HepG2 (cell line): ENCODE results near the gene AAMP. TPM values are rescaled to one million over a fixed set of nuclear protein-coding genes. Genes with fewer than 3 reads are reported as not detected.

Experiments
- CREB1 ChIP-seq, 2 experiments: fragments of 450-650 bp in 1 of 2; IDR thresholded peaks; 2 replicates each; pipeline ENCODE4 v1.6.1; 2016 to 2017; ENCODE audit warnings: control low read depth in 1 of 2, mild to moderate bottlenecking in 1 of 2, missing compliant biosample characterization in 1 of 2, missing genetic modification characterization in 1 of 2
- DNMT1 ChIP-seq: sonication (generic); formaldehyde crosslinking; IDR thresholded peaks from 2 replicates; pipeline ENCODE4 v1.5.1; 2020; ENCODE audit warnings: mild to moderate bottlenecking, missing genetic modification reagents
- FOXP4 ChIP-seq: sonication (generic); formaldehyde crosslinking; IDR thresholded peaks from 2 replicates; pipeline ENCODE4 v1.4.0; 2020; ENCODE audit warnings: missing genetic modification reagents
- HIC2 ChIP-seq: sonication (generic); formaldehyde crosslinking; IDR thresholded peaks from 2 replicates; pipeline ENCODE4 v1.9.0; 2022; ENCODE audit warnings: low read depth, missing genetic modification reagents
- HNRNPK ChIP-seq: fragments of 200-400 bp; formaldehyde crosslinking; IDR thresholded peaks from 2 replicates; pipeline ENCODE4 v1.6.1; 2018; ENCODE audit warnings: low read length, low read depth, moderate library complexity, mild to moderate bottlenecking; ENCODE audit not compliant: poor library complexity, severe bottlenecking
- IRF9 ChIP-seq: sonication (generic); formaldehyde crosslinking; IDR thresholded peaks from 2 replicates; pipeline ENCODE4 v1.8.0; 2022; ENCODE audit warnings: missing genetic modification reagents, mild to moderate bottlenecking, borderline replicate concordance
- JDP2 ChIP-seq: sonication (generic); formaldehyde crosslinking; IDR thresholded peaks from 2 replicates; pipeline ENCODE4 v1.8.1; 2022; ENCODE audit warnings: missing genetic modification reagents, borderline replicate concordance
- KMT2A ChIP-seq: sonication (generic); formaldehyde crosslinking; IDR thresholded peaks from 2 replicates; pipeline ENCODE4 v1.4.0; 2020; ENCODE audit warnings: missing genetic modification reagents
- MED1 ChIP-seq: sonication (generic); formaldehyde crosslinking; IDR thresholded peaks from 2 replicates; pipeline ENCODE4 v1.4.0; 2020; ENCODE audit warnings: missing genetic modification reagents
- RFX5 ChIP-seq: IDR thresholded peaks from 2 replicates; pipeline ENCODE4 v1.6.1; 2011; ENCODE audit warnings: low read depth, low read length, improper control_type of control experiment
- SRSF4 ChIP-seq: fragments of 200-400 bp; formaldehyde crosslinking; IDR thresholded peaks from one replicate; pipeline ENCODE4 v1.6.1; 2018; ENCODE audit warnings: mild to moderate bottlenecking, low read depth, low read length, moderate library complexity; ENCODE audit not compliant: poor library complexity, severe bottlenecking
- TAF1 ChIP-seq: sonication (generic); formaldehyde crosslinking; IDR thresholded peaks from 2 replicates; pipeline ENCODE4 v1.4.0; 2020; ENCODE audit warnings: missing genetic modification reagents
- XBP1 ChIP-seq: sonication (generic); formaldehyde crosslinking; IDR thresholded peaks from 2 replicates; pipeline ENCODE4 v1.5.0; 2020; ENCODE audit warnings: missing genetic modification reagents
- YY1 ChIP-seq: IDR thresholded peaks from 2 replicates; pipeline ENCODE4 v1.6.1; 2011; ENCODE audit warnings: low read length, low read depth, moderate library complexity, mild to moderate bottlenecking; ENCODE audit not compliant: insufficient read depth, insufficient replicate concordance
- ZBTB21 ChIP-seq: sonication (generic); formaldehyde crosslinking; IDR thresholded peaks from 2 replicates; pipeline ENCODE4 v1.4.0; 2020; ENCODE audit warnings: missing genetic modification reagents
- ZFY ChIP-seq: sonication (generic); formaldehyde crosslinking; IDR thresholded peaks from 2 replicates; pipeline ENCODE4 v1.4.0; 2020; ENCODE audit warnings: missing genetic modification reagents
- ZNF12 ChIP-seq: sonication (generic); formaldehyde crosslinking; IDR thresholded peaks from 2 replicates; pipeline ENCODE4 v1.5.0; 2020; ENCODE audit warnings: missing genetic modification reagents
- ZNF253 ChIP-seq: sonication (generic); formaldehyde crosslinking; IDR thresholded peaks from 2 replicates; pipeline ENCODE4 v1.8.0; 2022; ENCODE audit warnings: mild to moderate bottlenecking, missing genetic modification reagents, borderline replicate concordance
- ZNF761 ChIP-seq: sonication (generic); formaldehyde crosslinking; conservative IDR thresholded peaks from 2 replicates; pipeline ENCODE4 v1.4.0; 2020; ENCODE audit warnings: mild to moderate bottlenecking, missing genetic modification reagents
- ZNF792 ChIP-seq: IDR thresholded peaks from 2 replicates; pipeline ENCODE4 v1.6.1; 2016
- ZSCAN12 ChIP-seq: sonication (generic); formaldehyde crosslinking; IDR thresholded peaks from 2 replicates; pipeline ENCODE4 v1.9.0; 2021; ENCODE audit warnings: mild to moderate bottlenecking, missing genetic modification reagents
- polyA plus RNA-seq, 8 experiments: library from polyadenylated mRNA; depleted of rRNA in 3 of 8; stranded (reverse) in 7 of 8; unstranded in 1 of 8; fragments of >200 nt; fragmentation: Illumina TruSeq in 4 of 8; extraction: Trizol in 4 of 8; gene quantifications; 2 replicates each; pipeline versions ENCODE4 v1.2.1 to v1.2.3, GENCODE V29; 2011 to 2016; ENCODE audit warnings: low read depth in 4 of 8, missing spikeins in 1 of 8, mixed read lengths in 1 of 8; ENCODE audit not compliant: insufficient read depth in 1 of 8
- total RNA-seq, 5 experiments: library from RNA; depleted of rRNA; stranded (reverse); fragments of >200 nt; fragmentation: Illumina TruSeq; extraction: Trizol; gene quantifications; 2 replicates each; pipeline ENCODE4 v1.2.3, GENCODE V29; 2016; ENCODE audit warnings: low read depth in 1 of 5

AAMP gene
- total and polyA plus RNA-seq, 2 of the 13 experiments (the other 11 are each of a cell fraction or from before 2014, with no cell fraction given): 110 to 186 TPM

- no peak for TF ChIP-seq CREB1 (IDR thresholded peaks at IDR 0.05)
- no peak for TF ChIP-seq CREB1 (CRISPR knock-in tag; IDR thresholded peaks at IDR 0.05)
- no peak for TF ChIP-seq DNMT1 (CRISPR knock-in tag)
- peak; percentile 45 for TF ChIP-seq YY1
- no peak for TF ChIP-seq HIC2
- no peak for TF ChIP-seq ZFY (CRISPR knock-in tag)
- no peak for TF ChIP-seq KMT2A (CRISPR knock-in tag)
- no peak for TF ChIP-seq ZBTB21 (CRISPR knock-in tag)
- no peak for TF ChIP-seq ZNF253
- TF ChIP-seq SRSF4: no peak
- no peak for TF ChIP-seq JDP2 (CRISPR knock-in tag)
- no peak for TF ChIP-seq XBP1 (CRISPR knock-in tag)
- 0 out of 2 replicates have a peak, but pooled peaks have one; percentile 35 for TF ChIP-seq ZNF792 (CRISPR knock-in tag)
- TF ChIP-seq HNRNPK: no peak
- TF ChIP-seq ZNF12 (CRISPR knock-in tag): no peak
- no peak for TF ChIP-seq IRF9
- TF ChIP-seq TAF1 (CRISPR knock-in tag): no peak
- TF ChIP-seq RFX5: no peak
- peak; percentile 58; the same call in 1 of the 2 replicates for TF ChIP-seq MED1 (CRISPR knock-in tag)
- no peak for TF ChIP-seq ZSCAN12 (CRISPR knock-in tag)
- TF ChIP-seq ZNF761 (CRISPR knock-in tag): no peak
- no peak for TF ChIP-seq FOXP4 (CRISPR knock-in tag)
Measured at GRCh38 chr2:218272531-218273212, 2.7 kb upstream of the AAMP start (continued).
